Tibial nerve (tissue), 4 donors: Measurements from ENCODE around the gene BANP. TPM values are rescaled to one million over a fixed set of nuclear protein-coding genes. Genes with fewer than 3 reads are reported as not detected.
A peak's percentile ranks its signal among the peaks of the same experiment; 100 is the strongest.
"Not testable (repeated sequence)": the region's sequence is repeated elsewhere in the genome, so short reads cannot be mapped to it uniquely, and the experiment has no call there.

Source experiments
- DNase-seq, 2 donors: peaks; one replicate each; pipeline ENCODE4 v3.0.0-alpha.2; 2019; ENCODE audit warnings: low spot score in 2 of 2
- H3K27ac ChIP-seq, 4 donors: fragments of 200-600 bp; sonication (generic) in 3 of 4; one replicate each; pipeline ENCODE4 v1.5.1; 2017 to 2019; ENCODE audit warnings: mild to moderate bottlenecking in 1 of 4
- H3K27me3 ChIP-seq, 2 donors: fragments of 200-600 bp; sonication (generic) in 1 of 2; one replicate each; pipeline versions ENCODE4 v1.5.1 to v1.6.0; 2017 to 2019
- H3K36me3 ChIP-seq, 3 donors: fragments of 200-600 bp; sonication (generic); one replicate each; pipeline ENCODE4 v1.5.1; 2018 to 2019
- H3K4me1 ChIP-seq, 4 donors: fragments of 200-600 bp; sonication (generic) in 3 of 4; one replicate each; pipeline ENCODE4 v1.5.1; 2017 to 2019
- H3K4me3 ChIP-seq, 4 donors: fragments of 200-600 bp; sonication (generic) in 3 of 4; one replicate each; pipeline ENCODE4 v1.5.1; 2017 to 2019; ENCODE audit warnings: mild to moderate bottlenecking in 1 of 4, moderate library complexity in 1 of 4
- H3K9me3 ChIP-seq, 4 donors: fragments of 200-600 bp; sonication (generic) in 3 of 4; one replicate each; pipeline ENCODE4 v1.5.1; 2017 to 2019
- CTCF ChIP-seq, 5 experiments: fragments of 200-600 bp in 3 of 5; fragments of 450-650 bp in 2 of 5; sonication (generic) in 3 of 5; IDR thresholded peaks; one replicate each; pipeline ENCODE4 v1.5.1; 2016 to 2019; ENCODE audit warnings: antibody characterized with exemption in 5 of 5, mild to moderate bottlenecking in 3 of 5, moderate library complexity in 2 of 5
- EP300 ChIP-seq, 2 donors: sonication (generic); formaldehyde crosslinking; IDR thresholded peaks; one replicate each; pipeline ENCODE4 v1.6.1; 2017; ENCODE audit warnings: antibody characterized with exemption in 2 of 2, mild to moderate bottlenecking in 1 of 2
- POLR2A ChIP-seq, 2 donors: fragments of 450-650 bp; IDR thresholded peaks; one replicate each; pipeline ENCODE4 v1.6.1; 2017; ENCODE audit warnings: antibody characterized with exemption in 2 of 2, mild to moderate bottlenecking in 2 of 2, moderate library complexity in 2 of 2
- WGBS, 2 donors: methylation state at CpG; one replicate each; pipeline ENCODE4 v1.1.5; 2018; 5-methylcytosine and 5-hydroxymethylcytosine counted together
- total RNA-seq, 4 donors: library from RNA; depleted of rRNA; stranded (reverse); fragments of >200 nt; gene quantifications; one replicate each; pipeline ENCODE4 v1.1.0, GENCODE V29; 2016

The BANP gene
- total RNA-seq, 4 donors from 2014 or later: 21.9 to 27.3 (median 24.6) TPM

- no peak for TF ChIP-seq CTCF (IDR thresholded peaks at IDR 0.05)
- TF ChIP-seq POLR2A (IDR thresholded peaks at IDR 0.05): no peak
- no peak overlapping the region for H3K27ac ChIP-seq
- no peak overlapping the region for H3K4me3 ChIP-seq
- no peaks in the 10 kb centered on the region for H3K27me3 ChIP-seq
- no peaks in the 10 kb centered on the region for H3K4me1 ChIP-seq
- 95 to 96% methylated on average over 4 to 7 of the region's 8 CpGs for WGBS, 2 donors
- no peak for DNase-seq
- H3K9me3 ChIP-seq: no peaks in the 10 kb centered on the region
- peaks cover 0 to 46% (median 0%) of the 10 kb centered on the region in 3 donors for H3K36me3 ChIP-seq
Observed at GRCh38 chr16:87979352-87979751, 28.1 kb downstream of the BANP start.

- H3K36me3 ChIP-seq: peaks cover 0 to 49% (median 0%) of the 10 kb centered on the region in 3 donors
- H3K27ac ChIP-seq, H3K9me3 ChIP-seq, H3K27me3 ChIP-seq, H3K4me1 ChIP-seq, DNase-seq, H3K4me3 ChIP-seq: not testable (repeated sequence)
- WGBS, 2 donors: 81 to 86% methylated on average over 12 of the region's 12 CpGs
Observed at GRCh38 chr16:87979911-87980630, 28.8 kb downstream of the BANP start.

- not testable (repeated sequence) for H3K27ac ChIP-seq, DNase-seq, H3K4me3 ChIP-seq, H3K27me3 ChIP-seq, H3K9me3 ChIP-seq, H3K4me1 ChIP-seq
- WGBS, 2 donors: 79 to 92% methylated on average over 4 of the region's 4 CpGs
- H3K36me3 ChIP-seq: peaks cover 0 to 58% (median 0%) of the 10 kb centered on the region in 3 donors
Observed at GRCh38 chr16:87981376-87981775, 30.1 kb downstream of the BANP start.

- WGBS, 2 donors: 80 to 83% methylated on average over 13 to 17 of the region's 17 CpGs
Observed at GRCh38 chr16:87982581-87983041, 31.4 kb downstream of the BANP start.

GRCh38 chr16:87983072-87983736, 32.0 kb downstream of the BANP start:
- H3K27me3 ChIP-seq, H3K4me3 ChIP-seq, H3K4me1 ChIP-seq, H3K27ac ChIP-seq, H3K9me3 ChIP-seq, DNase-seq: not testable (repeated sequence)
- H3K36me3 ChIP-seq: peaks cover 0 to 55% (median 0%) of the 10 kb centered on the region in 3 donors
- TF ChIP-seq CTCF (IDR thresholded peaks at IDR 0.05): peak in 3 of 5 experiments; percentile 31 to 45 (median 36)
- WGBS, 2 donors: 31 to 40% methylated on average over 16 to 20 of the region's 20 CpGs

More at GRCh38 chr16:87982581-87983041, 31.4 kb downstream of the BANP start:
- Histone ChIP-seq H3K36me3 (peaks cover 0 to 59% (median 0%) of the 10 kb centered on the region in 3 donors), H3K4me3 (no peak overlapping the region), H3K4me1 (no peaks in the 10 kb centered on the region), H3K9me3 (no peaks in the 10 kb centered on the region), H3K27me3 (no peaks in the 10 kb centered on the region), H3K27ac (no peak overlapping the region)
- DNase-seq: no peak
- TF ChIP-seq CTCF (IDR thresholded peaks at IDR 0.05): no peak
- no peak for TF ChIP-seq EP300 (IDR thresholded peaks at IDR 0.05)
- no peak for TF ChIP-seq POLR2A (IDR thresholded peaks at IDR 0.05)

- H3K4me1 ChIP-seq, DNase-seq, H3K27ac ChIP-seq, H3K9me3 ChIP-seq, H3K27me3 ChIP-seq, H3K4me3 ChIP-seq: not testable (repeated sequence)
- peaks cover 0 to 55% (median 0%) of the 10 kb centered on the region in 3 donors for H3K36me3 ChIP-seq
- 57 to 58% methylated on average over 7 of the region's 7 CpGs for WGBS, 2 donors
Observed at GRCh38 chr16:87983737-87984097, 32.5 kb downstream of the BANP start.

GRCh38 chr16:87984180-87984579, 32.9 kb downstream of the BANP start:
- H3K27ac ChIP-seq, DNase-seq, H3K4me1 ChIP-seq, H3K9me3 ChIP-seq, H3K4me3 ChIP-seq, H3K27me3 ChIP-seq: not testable (repeated sequence)
- H3K36me3 ChIP-seq: peaks cover 0 to 58% (median 0%) of the 10 kb centered on the region in 3 donors
- 88% methylated on average over 15 of the region's 15 CpGs for WGBS, 2 donors
